WTC11 (cell line): ENCODE results near the gene CENPQ.

Experiments
- CREM ChIP-seq: sonication (generic); formaldehyde crosslinking; IDR thresholded peaks from 2 replicates; pipeline ENCODE4 v1.8.1; 2022; ENCODE audit warnings: mild to moderate bottlenecking, missing genetic modification reagents, moderate library complexity
- TF ChIP-seq, protein P1 (sequence below): fragments of 200-600 bp; IDR thresholded peaks from 2 replicates; pipeline ENCODE4 v1.8.0; 2022; ENCODE audit warnings: antibody characterized with exemption
- TF ChIP-seq, protein P2 (sequence below): sonication (generic); formaldehyde crosslinking; IDR thresholded peaks from 2 replicates; pipeline ENCODE4 v1.8.0; 2022; ENCODE audit warnings: mild to moderate bottlenecking, missing genetic modification reagents
- TF ChIP-seq, protein P3 (sequence below): sonication (generic); formaldehyde crosslinking; IDR thresholded peaks from 2 replicates; pipeline ENCODE4 v1.8.1; 2023; ENCODE audit warnings: mild to moderate bottlenecking, missing genetic modification reagents

- TF ChIP-seq, protein P1, sequence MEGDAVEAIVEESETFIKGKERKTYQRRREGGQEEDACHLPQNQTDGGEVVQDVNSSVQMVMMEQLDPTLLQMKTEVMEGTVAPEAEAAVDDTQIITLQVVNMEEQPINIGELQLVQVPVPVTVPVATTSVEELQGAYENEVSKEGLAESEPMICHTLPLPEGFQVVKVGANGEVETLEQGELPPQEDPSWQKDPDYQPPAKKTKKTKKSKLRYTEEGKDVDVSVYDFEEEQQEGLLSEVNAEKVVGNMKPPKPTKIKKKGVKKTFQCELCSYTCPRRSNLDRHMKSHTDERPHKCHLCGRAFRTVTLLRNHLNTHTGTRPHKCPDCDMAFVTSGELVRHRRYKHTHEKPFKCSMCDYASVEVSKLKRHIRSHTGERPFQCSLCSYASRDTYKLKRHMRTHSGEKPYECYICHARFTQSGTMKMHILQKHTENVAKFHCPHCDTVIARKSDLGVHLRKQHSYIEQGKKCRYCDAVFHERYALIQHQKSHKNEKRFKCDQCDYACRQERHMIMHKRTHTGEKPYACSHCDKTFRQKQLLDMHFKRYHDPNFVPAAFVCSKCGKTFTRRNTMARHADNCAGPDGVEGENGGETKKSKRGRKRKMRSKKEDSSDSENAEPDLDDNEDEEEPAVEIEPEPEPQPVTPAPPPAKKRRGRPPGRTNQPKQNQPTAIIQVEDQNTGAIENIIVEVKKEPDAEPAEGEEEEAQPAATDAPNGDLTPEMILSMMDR = no peak
- TF ChIP-seq, protein P2, sequence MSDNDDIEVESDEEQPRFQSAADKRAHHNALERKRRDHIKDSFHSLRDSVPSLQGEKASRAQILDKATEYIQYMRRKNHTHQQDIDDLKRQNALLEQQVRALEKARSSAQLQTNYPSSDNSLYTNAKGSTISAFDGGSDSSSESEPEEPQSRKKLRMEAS (CRISPR knock-in tag) = no peak
- no peak for TF ChIP-seq CREM (CRISPR knock-in tag)
- TF ChIP-seq, protein P3, sequence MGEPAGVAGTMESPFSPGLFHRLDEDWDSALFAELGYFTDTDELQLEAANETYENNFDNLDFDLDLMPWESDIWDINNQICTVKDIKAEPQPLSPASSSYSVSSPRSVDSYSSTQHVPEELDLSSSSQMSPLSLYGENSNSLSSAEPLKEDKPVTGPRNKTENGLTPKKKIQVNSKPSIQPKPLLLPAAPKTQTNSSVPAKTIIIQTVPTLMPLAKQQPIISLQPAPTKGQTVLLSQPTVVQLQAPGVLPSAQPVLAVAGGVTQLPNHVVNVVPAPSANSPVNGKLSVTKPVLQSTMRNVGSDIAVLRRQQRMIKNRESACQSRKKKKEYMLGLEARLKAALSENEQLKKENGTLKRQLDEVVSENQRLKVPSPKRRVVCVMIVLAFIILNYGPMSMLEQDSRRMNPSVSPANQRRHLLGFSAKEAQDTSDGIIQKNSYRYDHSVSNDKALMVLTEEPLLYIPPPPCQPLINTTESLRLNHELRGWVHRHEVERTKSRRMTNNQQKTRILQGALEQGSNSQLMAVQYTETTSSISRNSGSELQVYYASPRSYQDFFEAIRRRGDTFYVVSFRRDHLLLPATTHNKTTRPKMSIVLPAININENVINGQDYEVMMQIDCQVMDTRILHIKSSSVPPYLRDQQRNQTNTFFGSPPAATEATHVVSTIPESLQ = no peak
These were observed 75.9 kb downstream of the CENPQ start for GRCh38 chr6:49539102-49539501.
